H1 (cell line): ENCODE results near the gene AGPS. TPM values are rescaled to one million over a fixed set of nuclear protein-coding genes. Genes with fewer than 3 reads are reported as not detected.

ENCODE experiments used
- CTCF ChIA-PET: fragments of 300-600 bp; sonication (Branson Sonifier 250); formaldehyde crosslinking; loops from one replicate; lab custom pipeline; 2021; ENCODE audit not compliant: partially characterized antibody; lab: Charles Lee
- POLR2A ChIA-PET: fragments of 300-600 bp; sonication (Branson Sonifier 250); formaldehyde crosslinking; loops from one replicate; lab custom pipeline; 2021; ENCODE audit warnings: inconsistent platforms; ENCODE audit not compliant: partially characterized antibody; lab: Charles Lee
- DNase-seq, 2 experiments: peaks; one replicate each; pipeline versions ENCODE4 v3.0.0 to v3.0.0-alpha.2; 2010 to 2022; ENCODE audit warnings: low spot score in 2 of 2, low read depth in 1 of 2, mixed read lengths in 1 of 2
- FAIRE-seq: peaks from 2 replicates; lab custom pipeline; 2011; peaks lifted over from hg19 to GRCh38; lab: Jason Lieb, UNC
- H2AFZ ChIP-seq: 2 replicates; pipeline ENCODE4 v1.8.1; 2012; ENCODE audit warnings: low read length, inconsistent platforms
- H2AK5ac ChIP-seq: 2 replicates; pipeline ENCODE4 v1.6.1; 2013; ENCODE audit warnings: low read depth, low read length
- H2BK120ac ChIP-seq: replicated peaks from 2 replicates; pipeline ENCODE3; 2013; ENCODE audit warnings: low read depth, low read length, inconsistent platforms
- H2BK12ac ChIP-seq: 2 replicates; pipeline ENCODE4 v1.6.1; 2013; ENCODE audit warnings: low read depth, low read length
- H2BK15ac ChIP-seq: 2 replicates; pipeline ENCODE4 v1.6.1; 2013; ENCODE audit warnings: low read length
- H2BK20ac ChIP-seq: 2 replicates; pipeline ENCODE4 v1.6.1; 2013; ENCODE audit warnings: low read length
- H2BK5ac ChIP-seq: 2 replicates; pipeline ENCODE4 v1.6.1; 2013; ENCODE audit warnings: low read depth, low read length
- H3K14ac ChIP-seq: 2 replicates; pipeline ENCODE4 v1.6.1; 2013; ENCODE audit warnings: inconsistent platforms; ENCODE audit not compliant: insufficient read length
- H3K18ac ChIP-seq: 2 replicates; pipeline ENCODE4 v1.6.1; 2013; ENCODE audit warnings: low read length; ENCODE audit errors: extremely low read depth
- H3K23ac ChIP-seq: 2 replicates; pipeline ENCODE4 v1.6.1; 2013; ENCODE audit warnings: inconsistent platforms; ENCODE audit not compliant: insufficient read length
- H3K23me2 ChIP-seq: 2 replicates; pipeline ENCODE4 v1.6.1; 2013; ENCODE audit warnings: low read depth, low read length
- H3K27ac ChIP-seq: 2 replicates; pipeline ENCODE4 v1.6.1; 2011; ENCODE audit warnings: low read depth, low read length, inconsistent platforms
- H3K27me3 ChIP-seq, 4 experiments: replicated peaks in 1 of 4; 1 replicate in 1 of 4; 2 replicates in 3 of 4; pipeline versions ENCODE4 v1.6.1 to v1.8.1; 2011 to 2013; ENCODE audit warnings: low read length in 3 of 4, mild to moderate bottlenecking in 3 of 4, inconsistent platforms in 2 of 4, mixed read lengths in 2 of 4, moderate library complexity in 1 of 4; ENCODE audit not compliant: control insufficient read depth in 3 of 4, insufficient read depth in 3 of 4; ENCODE audit errors: extremely low read depth in 1 of 4
- H3K36me3 ChIP-seq, 4 experiments: 2 replicates each; pipeline versions ENCODE4 v1.6.1 to v1.8.1; 2011 to 2013; ENCODE audit warnings: mild to moderate bottlenecking in 4 of 4, low read length in 3 of 4, moderate library complexity in 2 of 4, control low read depth in 1 of 4, inconsistent platforms in 1 of 4; ENCODE audit not compliant: insufficient read depth in 4 of 4, control insufficient read depth in 2 of 4
- H3K4ac ChIP-seq: replicated peaks from 2 replicates; pipeline ENCODE3; 2013; ENCODE audit warnings: low read length, low read depth, mixed read lengths, inconsistent platforms; ENCODE audit not compliant: insufficient read length
- H3K4me1 ChIP-seq, 4 experiments: replicated peaks in 1 of 4; 1 replicate in 1 of 4; 2 replicates in 3 of 4; pipeline versions ENCODE4 v1.6.1 to v1.8.1; 2011 to 2013; ENCODE audit warnings: low read length in 3 of 4, inconsistent platforms in 2 of 4, mixed read lengths in 1 of 4; ENCODE audit not compliant: insufficient read depth in 4 of 4, control insufficient read depth in 3 of 4
- H3K4me2 ChIP-seq, 2 experiments: 2 replicates each; pipeline versions ENCODE4 v1.6.1 to v1.8.1; 2011 to 2013; ENCODE audit warnings: low read depth in 2 of 2, low read length in 2 of 2, control low read depth in 1 of 2, inconsistent platforms in 1 of 2, mild to moderate bottlenecking in 1 of 2; ENCODE audit not compliant: insufficient read depth in 1 of 2
- H3K4me3 ChIP-seq, 4 experiments: fragments of 200-600, 300-600 bp in 1 of 4; sonication (generic), shearing (Covaris generic), sonication (Bioruptor Twin) in 1 of 4; 2 replicates each; pipeline versions ENCODE4 v1.5.1 to v1.8.1; 2011 to 2016; ENCODE audit warnings: low read length in 4 of 4, low read depth in 3 of 4, control low read depth in 2 of 4, inconsistent platforms in 2 of 4, mild to moderate bottlenecking in 2 of 4, mixed read lengths in 1 of 4, moderate library complexity in 1 of 4; ENCODE audit not compliant: insufficient read depth in 2 of 4; ENCODE audit errors: extremely low read depth in 1 of 4
- H3K56ac ChIP-seq: replicated peaks from 2 replicates; pipeline ENCODE3; 2013; ENCODE audit warnings: low read depth, mild to moderate bottlenecking, mixed read lengths, low read length, inconsistent platforms; ENCODE audit not compliant: insufficient read length
- H3K79me1 ChIP-seq: 2 replicates; pipeline ENCODE4 v1.6.1; 2013; ENCODE audit warnings: low read depth, low read length, control low read depth
- H3K79me2 ChIP-seq, 2 experiments: 2 replicates each; pipeline versions ENCODE4 v1.6.1 to v1.8.1; 2012 to 2013; ENCODE audit warnings: low read length in 2 of 2, mild to moderate bottlenecking in 2 of 2, inconsistent platforms in 1 of 2; ENCODE audit not compliant: insufficient read depth in 2 of 2, control insufficient read depth in 1 of 2
- H3K9ac ChIP-seq, 4 experiments: replicated peaks in 1 of 4; 1 replicate in 1 of 4; 2 replicates in 3 of 4; pipeline versions ENCODE4 v1.6.1 to v1.8.1; 2011 to 2013; ENCODE audit warnings: low read depth in 3 of 4, low read length in 3 of 4, control low read depth in 2 of 4, mild to moderate bottlenecking in 2 of 4, moderate library complexity in 2 of 4, inconsistent platforms in 1 of 4; ENCODE audit errors: extremely low read depth in 1 of 4
- H3K9me3 ChIP-seq, 2 experiments: 2 replicates each; pipeline versions ENCODE4 v1.6.1 to v1.8.1; 2012 to 2013; ENCODE audit warnings: mild to moderate bottlenecking in 2 of 2, moderate library complexity in 2 of 2, control low read depth in 1 of 2, inconsistent platforms in 1 of 2, low read depth in 1 of 2, low read length in 1 of 2, mixed read lengths in 1 of 2; ENCODE audit not compliant: insufficient read depth in 2 of 2
- H4K20me1 ChIP-seq, 2 experiments: replicated peaks in 1 of 2; 2 replicates each; pipeline versions ENCODE3 to v1.8.1; 2011 to 2013; ENCODE audit warnings: inconsistent platforms in 2 of 2, low read length in 2 of 2, mild to moderate bottlenecking in 1 of 2; ENCODE audit not compliant: insufficient read depth in 2 of 2, control insufficient read depth in 1 of 2
- H4K5ac ChIP-seq: 2 replicates; pipeline ENCODE4 v1.6.1; 2013; ENCODE audit warnings: low read length, low read depth, mixed read lengths, inconsistent platforms; ENCODE audit not compliant: insufficient read length
- H4K8ac ChIP-seq: 2 replicates; pipeline ENCODE4 v1.8.0; 2013; ENCODE audit warnings: mild to moderate bottlenecking, moderate library complexity, low read length, inconsistent platforms; ENCODE audit not compliant: insufficient read depth; ENCODE audit errors: extremely low read depth
- H4K91ac ChIP-seq: replicated peaks from 2 replicates; pipeline ENCODE3; 2013; ENCODE audit warnings: low read length, mixed read lengths, inconsistent platforms; ENCODE audit not compliant: insufficient read length
- ASH2L ChIP-seq: fragments of 200-600, 300-600 bp; sonication (generic); IDR thresholded peaks from one replicate; pipeline ENCODE4 v1.7.1; 2017; ENCODE audit warnings: low read length
- ATF3 ChIP-seq: IDR thresholded peaks from 2 replicates; pipeline ENCODE4 v1.6.1; 2011; ENCODE audit warnings: low read depth, mild to moderate bottlenecking, low read length; ENCODE audit not compliant: insufficient read depth
- HDAC6 ChIP-seq: IDR thresholded peaks from one replicate; pipeline ENCODE4 v1.7.1; 2012; ENCODE audit warnings: low read depth, mild to moderate bottlenecking, inconsistent platforms, low read length, moderate library complexity
- MAFK ChIP-seq: IDR thresholded peaks from 2 replicates; pipeline ENCODE4 v1.6.1; 2012; ENCODE audit warnings: low read depth, mild to moderate bottlenecking, improper control_type of control experiment, low read length
- SIX5 ChIP-seq: IDR thresholded peaks from 2 replicates; pipeline ENCODE4 v1.6.1; 2011; ENCODE audit warnings: mild to moderate bottlenecking, low read depth, low read length
- SUZ12 ChIP-seq: fragments of 200-600 bp; sonication (generic); IDR thresholded peaks from 2 replicates; pipeline ENCODE4 v1.6.1; 2012; ENCODE audit warnings: mild to moderate bottlenecking, inconsistent platforms, low read length, moderate library complexity, mixed read lengths
- TEAD4 ChIP-seq: IDR thresholded peaks from 2 replicates; pipeline ENCODE4 v1.6.1; 2012; ENCODE audit warnings: low read depth, low read length, inconsistent platforms, mixed read lengths
- YY1 ChIP-seq: IDR thresholded peaks from 2 replicates; pipeline ENCODE4 v1.6.1; 2011; ENCODE audit warnings: low read depth, mild to moderate bottlenecking, low read length
- polyA plus RNA-seq, 7 experiments: library from polyadenylated mRNA; depleted of rRNA in 3 of 7; stranded (reverse) in 5 of 7; unstranded in 2 of 7; fragments of >200 nt in 5 of 7; fragments of 200-250 nt in 2 of 7; gene quantifications; 1 replicate in 5 of 7; 2 replicates in 1 of 7; 4 replicates in 1 of 7; pipeline versions ENCODE4 v1.2.1 to v1.2.3, GENCODE V29; 2011 to 2013; ENCODE audit warnings: missing spikeins in 2 of 7, mixed read lengths in 2 of 7
- total RNA-seq: library from RNA; stranded (reverse); fragmentation: NEBNext Ultra II Directional; extraction: Animal tissue kit (Norgen Biotek cat#: 25700); gene quantifications from 2 replicates; pipeline ENCODE4 v1.2.1, GENCODE V29; 2021

The AGPS gene
- total and polyA plus RNA-seq, 2 of the 8 experiments (the other 6 are each of a cell fraction or from before 2014, with no cell fraction given): 7.3 to 57.8 TPM

- peaks cover 0 to 5% (median 0%) of the 10 kb centered on the region in 4 experiments; a peak in 1 of 8 replicates for H3K36me3 ChIP-seq
- H3K4ac ChIP-seq: no peak overlapping the region
- no peak overlapping the region for H2BK120ac ChIP-seq
- H2BK20ac ChIP-seq: no peak overlapping the region
- H3K79me1 ChIP-seq: no peaks in the 10 kb centered on the region
- no peaks in the 10 kb centered on the region for H3K23me2 ChIP-seq
- H4K5ac ChIP-seq: no peak overlapping the region
- no peaks in the 10 kb centered on the region for H3K79me2 ChIP-seq
- no peak overlapping the region for H3K4me3 ChIP-seq
- no peak overlapping the region for H4K8ac ChIP-seq
- CTCF ChIA-PET: interaction anchor here (1.6 kb wide), 1 partner anchor 146 kb away, joined by 3 read pairs; no protein-coding TSS in a partner anchor
- no peak overlapping the region for H3K18ac ChIP-seq
- H3K4me2 ChIP-seq: no peak overlapping the region
- no peak overlapping the region for H3K27ac ChIP-seq
- H2AFZ ChIP-seq: no peak overlapping the region
- no peak overlapping the region for H2AK5ac ChIP-seq
- H3K9me3 ChIP-seq: no peaks in the 10 kb centered on the region
- TF ChIP-seq MAFK (no peak), ATF3 (no peak), SIX5 (no peak), ASH2L (no peak), TEAD4 (no peak), SUZ12 (no peak), YY1 (no peak), HDAC6 (no peak)
- H3K4me1 ChIP-seq: no peaks in the 10 kb centered on the region
- H3K27me3 ChIP-seq: no peaks in the 10 kb centered on the region
- FAIRE-seq: no peak
- H4K20me1 ChIP-seq: no peaks in the 10 kb centered on the region
- H2BK15ac ChIP-seq: no peak overlapping the region
- no peak overlapping the region for H3K23ac ChIP-seq
- no peak overlapping the region for H3K14ac ChIP-seq
- no peak overlapping the region for H3K56ac ChIP-seq
- no peak overlapping the region for H4K91ac ChIP-seq
- H3K9ac ChIP-seq: no peak overlapping the region
- no peak for DNase-seq
- no peak overlapping the region for H2BK5ac ChIP-seq
- POLR2A ChIA-PET: no interaction called here
- no peak overlapping the region for H2BK12ac ChIP-seq
Observed at GRCh38 chr2:177482195-177482594, 89.6 kb downstream of the AGPS start.
